ENCODE data around the gene FBXO3.

The FBXO3 gene

DNA sequence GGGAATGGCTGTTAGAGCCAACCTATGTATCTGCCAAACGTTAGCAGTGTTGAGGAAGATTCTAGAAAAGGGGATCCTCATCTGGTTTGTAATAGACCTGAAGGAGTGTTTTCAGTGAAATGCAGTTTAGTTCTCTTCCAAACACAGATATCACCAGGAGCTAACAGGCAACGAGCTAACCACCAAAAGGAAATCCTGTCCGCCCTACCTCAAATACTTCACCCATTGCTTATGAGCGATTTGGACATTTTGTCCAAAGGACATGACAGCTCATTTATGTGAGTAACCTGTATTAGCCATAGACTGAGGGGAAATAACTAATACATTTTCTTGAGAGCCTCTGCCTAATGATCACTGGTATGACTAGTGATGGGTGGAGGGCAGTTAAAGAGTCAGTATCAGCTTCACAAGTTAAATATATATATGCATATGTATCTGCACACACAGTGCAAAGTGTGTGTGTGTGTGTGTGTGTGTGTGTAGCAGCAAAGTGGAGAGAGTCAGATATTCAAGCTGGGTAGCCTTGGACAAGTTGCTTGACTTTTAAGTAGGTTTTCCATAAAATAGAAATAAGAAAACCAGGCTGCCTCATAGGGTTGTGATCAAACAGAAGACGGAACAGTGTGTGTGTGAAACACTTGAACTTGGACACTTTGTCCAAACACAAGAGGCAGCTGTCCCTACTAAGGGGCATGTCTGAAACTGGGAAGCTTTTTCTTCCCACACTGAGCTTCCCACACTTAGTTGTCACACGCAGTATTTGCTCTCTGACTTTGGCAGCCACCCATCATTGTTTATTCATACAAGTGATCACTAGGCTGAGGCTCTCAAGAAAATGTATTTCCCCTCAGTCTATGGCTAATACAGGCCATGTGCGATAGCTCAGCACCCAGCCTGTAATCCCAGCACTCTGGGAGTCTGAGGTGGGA, 72.8 kb downstream of the FBXO3 start:
- no peak for DNase-seq (ENCODE audit: low spot score)

DNA sequence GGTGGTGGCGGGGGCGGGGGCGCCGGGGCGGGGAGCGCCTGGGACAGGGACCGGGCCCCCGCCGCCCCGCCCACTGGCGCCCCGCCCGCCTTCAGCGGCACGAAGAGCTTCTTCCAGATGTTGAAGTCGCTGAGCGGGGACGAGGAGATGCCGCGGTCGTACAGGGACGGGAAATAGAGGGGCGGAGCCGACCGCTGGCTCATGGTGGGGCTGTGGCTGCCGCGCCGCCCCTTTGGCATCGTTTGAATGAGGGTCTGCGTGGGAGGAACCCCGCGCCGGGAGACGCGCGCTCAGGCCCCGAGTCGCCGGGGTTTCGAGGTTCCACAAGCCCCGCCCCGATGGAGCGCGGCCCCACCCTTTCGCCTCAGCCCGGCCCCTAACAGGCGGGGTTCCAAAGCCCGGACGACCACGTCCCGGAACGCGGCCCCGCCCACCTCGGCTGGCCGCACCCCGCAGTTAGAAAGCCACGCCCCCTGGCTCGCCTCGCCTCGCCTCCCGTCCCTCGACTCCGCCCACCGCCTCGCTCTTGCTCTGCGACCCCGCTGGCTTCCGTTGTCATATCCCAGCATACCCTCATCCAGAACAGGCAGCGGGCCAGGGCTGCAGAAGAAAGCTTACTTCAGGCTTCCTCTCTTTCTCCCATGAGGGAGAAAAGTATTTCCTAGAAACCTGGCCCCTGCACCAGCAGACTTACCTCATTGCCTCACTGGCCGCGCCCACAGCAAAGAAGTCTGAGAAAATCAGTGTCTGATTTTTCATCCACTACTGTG, 73.6 kb downstream of the FBXO3 start, which contains the start of gene C11orf91:
Gene C11orf91 (minus strand): TSS at position 325 of the 770 bp plus-strand sequence. CDS start 86 bp downstream, at position 239.
- DNase-seq (ENCODE audit: low spot score), result peak; percentile 87

DNA sequence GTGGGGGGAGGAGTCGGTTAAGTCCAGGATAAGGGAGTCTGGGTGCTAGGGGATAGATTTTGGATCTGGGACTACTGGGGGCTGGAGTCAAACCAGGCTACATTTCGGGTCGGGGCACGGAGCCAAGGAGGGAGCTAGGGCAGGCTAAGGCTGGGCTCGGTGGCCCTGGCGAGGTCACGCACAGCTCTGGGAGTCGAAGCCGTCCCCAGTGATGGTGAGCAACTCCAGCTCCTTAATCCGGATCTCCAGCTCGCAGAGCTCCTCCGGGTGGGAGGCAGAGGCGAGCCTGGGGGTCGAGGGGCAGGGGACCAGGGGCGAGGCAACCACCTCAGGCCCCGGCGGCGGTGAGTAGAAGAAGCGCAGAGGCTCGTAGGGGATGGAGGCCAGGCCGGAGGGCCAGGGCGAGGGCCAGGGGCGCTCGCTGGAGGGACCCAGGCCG, 74.2 kb downstream of the FBXO3 start:
- DNase-seq (ENCODE audit: low spot score), result no peak

DNA sequence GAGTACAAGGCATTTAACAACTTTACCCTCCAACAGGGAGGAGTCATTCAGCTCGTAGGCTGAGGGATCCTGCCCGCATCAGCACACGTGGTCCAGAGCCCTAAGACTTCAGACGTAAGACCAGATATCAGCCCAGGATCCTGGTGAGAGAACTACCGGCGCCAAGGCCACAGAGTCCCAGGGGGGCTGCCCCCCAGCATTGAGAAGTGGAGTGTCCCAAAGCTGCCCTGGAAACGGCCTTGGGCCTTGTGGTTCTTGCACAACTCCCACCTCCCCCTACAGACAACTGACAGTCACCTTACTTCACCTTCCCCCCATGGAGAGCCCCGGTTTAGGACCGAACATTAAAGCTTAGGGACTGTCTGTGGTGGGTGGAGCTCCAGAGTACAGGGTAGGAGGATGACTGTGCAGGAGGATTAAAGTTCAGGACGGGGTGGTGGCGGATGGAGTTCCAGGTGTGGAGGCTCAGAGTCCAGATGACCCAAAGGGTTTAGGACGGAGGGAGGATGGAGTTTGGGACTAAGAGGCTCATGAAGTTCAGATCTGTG, 74.7 kb downstream of the FBXO3 start:
- DNase-seq (ENCODE audit: low spot score), result no peak

DNA sequence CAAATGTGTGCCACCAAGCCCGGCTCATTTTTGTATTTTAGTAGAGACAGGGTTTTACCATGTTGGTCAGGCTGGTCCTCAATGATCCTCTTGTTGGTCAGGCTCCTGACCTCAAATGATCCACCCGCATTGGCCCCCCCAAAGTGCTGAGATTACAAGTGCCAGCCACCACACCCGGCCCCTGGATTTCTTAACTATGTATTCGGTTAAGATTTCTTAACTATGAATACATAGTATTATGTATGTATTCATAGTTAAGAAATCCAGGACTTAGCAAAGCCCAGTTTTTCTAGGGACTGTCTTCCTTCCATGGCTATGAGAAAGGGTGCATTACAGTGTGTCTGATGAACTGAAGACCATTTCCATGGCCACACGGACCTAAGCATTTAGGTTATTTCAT, 75.4 kb downstream of the FBXO3 start:
- no peak for DNase-seq (ENCODE audit: low spot score)

DNA sequence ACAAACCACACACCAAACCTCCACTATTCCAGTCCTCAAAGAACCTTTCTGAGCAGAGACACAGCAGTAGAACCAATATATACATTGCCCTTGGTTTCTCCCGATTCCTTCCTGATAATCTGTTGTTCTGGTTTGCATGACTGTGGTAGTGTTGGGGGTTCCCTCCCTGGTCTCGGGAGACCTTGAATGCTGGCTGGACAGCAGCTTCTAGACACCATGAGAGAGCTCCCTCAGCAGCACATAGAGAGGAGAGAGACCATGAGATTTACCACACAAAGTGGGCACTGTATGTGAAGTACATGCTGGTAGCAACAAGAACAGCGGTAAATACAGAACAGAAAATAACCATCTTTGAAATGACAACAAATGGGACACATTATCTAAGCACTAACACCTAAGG, 76.3 kb downstream of the FBXO3 start:
- no peak for DNase-seq (ENCODE audit: low spot score)

DNA sequence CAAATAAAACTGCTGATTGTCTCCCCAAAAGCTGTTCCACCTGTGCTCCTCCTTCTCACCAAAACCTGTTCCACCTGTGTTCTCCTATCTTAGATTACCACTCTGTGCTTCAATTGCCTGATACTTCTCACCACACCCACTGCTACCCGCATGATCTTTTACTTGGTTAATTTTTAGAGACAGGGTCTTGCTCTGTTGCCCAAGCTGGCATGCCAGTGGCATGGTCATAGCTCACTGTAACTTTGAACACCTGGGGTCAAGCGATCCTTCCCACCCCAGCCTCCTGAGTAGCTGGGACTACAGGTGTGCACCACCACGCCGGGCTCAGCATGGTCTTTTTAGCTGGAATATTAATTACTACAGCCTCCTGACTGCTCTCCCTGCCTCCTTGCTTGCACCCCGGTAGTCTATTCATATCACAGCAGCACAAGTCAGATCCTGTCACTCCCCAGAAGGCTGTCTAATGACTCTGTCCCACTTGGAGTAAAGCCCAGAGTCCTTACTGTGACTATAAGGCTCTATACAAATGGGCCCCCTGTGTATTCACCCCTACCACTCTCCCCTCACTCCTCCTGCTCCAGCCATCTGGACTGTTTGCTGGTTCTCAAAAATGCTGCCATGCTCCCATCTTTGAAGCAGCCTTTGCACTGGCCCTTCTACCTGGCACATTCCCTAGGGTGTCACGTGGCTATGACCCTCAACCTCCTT, 77.2 kb downstream of the FBXO3 start:
- no peak for DNase-seq (ENCODE audit: low spot score)

DNA sequence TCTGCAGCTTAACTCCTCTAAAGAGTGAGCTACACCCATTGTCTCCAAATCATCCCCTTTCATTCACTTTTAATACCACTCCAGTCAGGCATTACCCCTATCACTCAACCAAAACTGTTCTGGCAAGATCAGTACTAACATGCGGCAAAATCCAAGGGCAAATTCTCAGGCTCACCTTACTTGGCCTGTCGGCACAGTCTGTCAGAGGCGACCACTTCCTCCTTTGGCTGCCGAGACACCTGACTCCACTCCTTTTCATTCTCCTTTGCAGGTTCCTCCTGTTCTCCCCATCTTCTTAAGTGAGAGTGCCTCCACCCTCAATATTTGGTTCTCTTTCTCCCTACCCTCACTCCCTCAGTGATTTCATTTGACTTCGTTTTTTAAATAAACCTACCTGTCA, 77.9 kb downstream of the FBXO3 start:
- DNase-seq (ENCODE audit: low spot score), result no peak

DNA sequence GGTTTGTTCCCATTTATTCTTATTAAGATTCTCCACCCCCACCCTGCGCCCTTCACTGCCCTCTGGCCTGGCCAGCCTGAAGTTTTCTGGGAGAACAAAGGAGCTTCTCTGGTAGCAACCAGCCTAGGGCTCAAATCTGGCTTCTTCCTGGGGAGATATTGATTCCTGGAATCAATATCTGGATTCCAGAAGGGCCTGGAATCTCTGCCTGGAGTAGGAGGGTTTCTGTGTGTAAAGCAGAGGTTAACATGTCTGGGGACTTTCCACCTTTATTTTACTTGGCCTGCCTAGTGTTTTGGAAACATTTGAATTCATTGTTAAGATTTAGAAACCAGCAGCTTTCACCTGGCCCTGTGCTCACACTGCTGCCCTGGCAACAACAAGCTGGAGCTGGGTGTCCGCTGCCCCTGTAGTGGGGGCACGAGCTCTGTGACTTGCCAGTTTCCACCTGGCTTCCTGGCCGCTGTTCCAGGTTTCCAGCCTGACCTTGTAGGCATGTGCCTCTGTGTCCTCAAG, 79.2 kb downstream of the FBXO3 start:
- no peak for DNase-seq (ENCODE audit: low spot score)

DNA sequence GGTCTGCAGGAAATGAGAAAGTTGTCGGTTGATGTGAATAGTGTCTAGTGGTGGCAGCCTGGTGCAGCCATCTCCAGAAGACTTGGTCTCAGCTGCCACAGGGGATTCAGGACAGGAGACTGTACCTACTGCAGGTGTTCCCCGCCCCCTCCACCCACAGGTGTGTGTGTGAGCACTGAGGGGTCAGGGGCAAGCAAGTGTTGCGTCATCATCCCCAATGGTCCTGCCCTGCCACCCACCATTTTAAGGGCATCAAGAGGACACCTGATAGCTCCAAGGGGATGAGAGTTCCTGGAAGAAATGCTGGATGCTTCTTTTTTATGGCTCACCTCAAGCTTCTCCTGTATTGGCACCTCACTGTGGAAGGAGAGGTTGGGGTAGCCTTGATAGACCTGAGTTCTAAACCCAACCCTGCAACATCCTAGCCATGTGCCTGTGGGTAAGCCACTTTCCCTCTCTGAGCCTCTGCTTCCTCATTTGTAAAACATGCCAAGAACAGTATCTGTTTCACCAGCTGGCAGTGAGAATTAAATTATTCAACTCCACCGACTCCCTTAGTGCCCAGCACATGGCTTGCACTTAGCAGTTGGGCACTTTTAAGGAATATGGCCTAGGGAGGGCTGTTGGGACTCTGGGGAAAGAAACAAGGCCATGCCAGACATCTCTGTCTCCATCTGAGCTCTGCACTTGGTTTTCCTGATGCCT, 79.8 kb downstream of the FBXO3 start:
- DNase-seq (ENCODE audit: low spot score), result no peak

DNA sequence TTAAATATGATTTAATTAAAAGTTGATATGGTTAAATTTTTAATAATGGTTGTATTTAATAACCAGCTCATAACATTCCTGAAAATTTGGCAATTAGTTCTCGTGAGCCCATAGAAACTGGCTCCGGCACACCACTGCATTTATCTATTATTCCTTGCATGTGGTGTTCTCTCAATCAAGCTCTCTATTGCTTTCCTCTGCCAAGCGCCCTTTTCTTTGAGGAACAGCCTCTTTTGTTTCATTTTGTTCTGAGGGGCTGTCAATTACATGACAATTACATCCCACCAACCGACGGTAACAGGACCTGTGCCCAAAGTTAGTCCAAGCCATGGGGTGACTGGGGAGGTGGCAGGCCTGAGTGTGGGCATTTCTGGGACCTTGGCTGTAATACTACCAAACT, 81.8 kb downstream of the FBXO3 start:
- DNase-seq (ENCODE audit: low spot score), result no peak

DNA sequence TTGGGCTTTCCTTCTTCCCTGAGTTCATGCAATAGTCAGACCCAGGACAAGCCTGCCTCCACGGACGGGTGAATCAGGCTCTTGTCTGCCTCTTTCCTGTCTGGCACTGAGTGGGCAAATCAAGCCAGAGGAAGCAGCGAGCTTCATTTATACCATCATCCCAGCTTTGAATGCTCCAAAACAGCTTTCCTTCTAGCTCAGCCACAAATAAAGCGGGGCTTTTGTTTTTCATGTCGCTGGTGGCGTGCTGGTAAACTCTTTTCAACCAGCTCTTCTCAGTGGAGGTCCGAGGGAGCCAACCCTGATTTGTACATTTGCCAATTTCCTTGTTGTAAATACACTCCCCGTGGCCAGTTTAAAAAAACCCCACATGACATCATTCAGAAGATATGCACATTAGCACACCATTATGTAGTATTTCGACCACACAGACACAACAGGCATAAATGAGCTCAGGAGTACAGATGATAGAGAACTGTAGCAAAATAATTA, 82.3 kb downstream of the FBXO3 start:
- DNase-seq (ENCODE audit: low spot score), result peak; percentile 89

DNA sequence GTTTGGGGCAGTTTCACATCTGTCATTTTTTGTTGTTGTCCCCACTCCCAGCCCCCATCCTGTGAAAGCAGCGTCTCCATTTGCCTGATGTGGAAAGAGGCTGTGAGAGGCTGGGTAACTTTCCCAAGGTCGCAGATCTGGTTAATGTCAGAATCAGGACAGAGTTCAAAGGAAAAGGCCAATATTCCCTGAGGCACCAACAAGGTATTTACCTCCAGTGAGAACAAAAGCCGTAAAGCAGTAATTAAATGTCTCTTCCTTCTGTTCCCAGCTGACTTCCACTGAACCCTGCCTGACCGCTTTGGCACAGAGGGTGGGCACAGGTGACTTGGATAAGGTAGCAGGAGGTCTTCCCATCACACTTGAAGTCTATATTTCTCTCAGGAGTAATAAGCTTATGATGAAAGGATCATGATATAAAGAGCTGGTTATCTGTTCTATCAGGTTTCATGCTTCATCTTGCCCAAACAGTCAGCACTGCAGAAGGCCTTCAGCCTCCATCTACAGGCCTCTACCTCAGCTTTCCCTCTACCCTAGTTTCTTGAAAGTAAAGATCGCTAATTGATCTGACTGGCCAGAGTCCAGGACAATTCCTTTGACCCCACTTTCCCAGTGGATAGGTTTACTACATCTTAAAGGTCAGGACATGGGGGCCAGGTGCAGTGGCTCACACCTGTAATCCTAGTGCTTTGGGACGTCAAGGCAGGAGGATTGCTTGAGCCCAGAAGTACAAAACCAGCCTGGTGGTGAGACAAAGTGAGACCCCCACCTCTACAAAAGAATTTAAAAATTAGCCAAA, 83.1 kb downstream of the FBXO3 start:
- DNase-seq (ENCODE audit: low spot score), result no peak
